ENCODE results near the gene TP53INP2.

DNA sequence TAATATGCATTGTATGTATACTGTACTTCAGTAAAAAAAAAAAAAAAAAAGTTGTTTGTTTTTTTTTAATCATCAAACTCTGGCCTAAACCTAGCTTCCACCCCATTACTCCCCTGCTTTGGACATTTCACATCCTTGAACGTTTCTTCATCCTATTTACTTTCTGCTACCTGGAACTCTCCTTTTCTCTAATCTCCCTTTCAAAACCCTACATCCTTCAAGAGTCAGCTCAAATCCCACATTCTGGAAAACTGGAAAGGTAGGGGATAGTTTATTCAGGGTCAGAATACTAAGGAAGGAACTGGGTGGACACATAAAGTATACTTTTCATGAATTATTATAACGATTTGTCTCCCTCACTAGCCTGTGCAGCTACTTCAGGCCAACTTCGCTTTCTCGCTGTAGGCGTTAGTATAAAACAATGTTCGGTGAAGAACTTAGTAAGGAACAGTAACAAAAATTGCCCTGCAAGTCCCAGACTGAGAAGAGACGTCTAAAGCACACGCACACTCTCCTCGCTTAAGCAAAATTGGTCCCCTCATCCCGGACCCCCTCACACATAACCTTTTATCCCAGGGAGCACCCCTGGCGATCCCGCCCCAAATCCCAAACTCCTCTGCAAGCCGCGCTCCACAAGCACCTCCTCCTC lies 28.0 kb upstream of the TP53INP2 start:
- TF ChIP-seq, protein P1, sequence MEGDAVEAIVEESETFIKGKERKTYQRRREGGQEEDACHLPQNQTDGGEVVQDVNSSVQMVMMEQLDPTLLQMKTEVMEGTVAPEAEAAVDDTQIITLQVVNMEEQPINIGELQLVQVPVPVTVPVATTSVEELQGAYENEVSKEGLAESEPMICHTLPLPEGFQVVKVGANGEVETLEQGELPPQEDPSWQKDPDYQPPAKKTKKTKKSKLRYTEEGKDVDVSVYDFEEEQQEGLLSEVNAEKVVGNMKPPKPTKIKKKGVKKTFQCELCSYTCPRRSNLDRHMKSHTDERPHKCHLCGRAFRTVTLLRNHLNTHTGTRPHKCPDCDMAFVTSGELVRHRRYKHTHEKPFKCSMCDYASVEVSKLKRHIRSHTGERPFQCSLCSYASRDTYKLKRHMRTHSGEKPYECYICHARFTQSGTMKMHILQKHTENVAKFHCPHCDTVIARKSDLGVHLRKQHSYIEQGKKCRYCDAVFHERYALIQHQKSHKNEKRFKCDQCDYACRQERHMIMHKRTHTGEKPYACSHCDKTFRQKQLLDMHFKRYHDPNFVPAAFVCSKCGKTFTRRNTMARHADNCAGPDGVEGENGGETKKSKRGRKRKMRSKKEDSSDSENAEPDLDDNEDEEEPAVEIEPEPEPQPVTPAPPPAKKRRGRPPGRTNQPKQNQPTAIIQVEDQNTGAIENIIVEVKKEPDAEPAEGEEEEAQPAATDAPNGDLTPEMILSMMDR (IDR thresholded peaks at IDR 0.05; ENCODE audit: low read length), result no peak
- no peak for TF ChIP-seq EZH2 (optimal IDR thresholded peaks at IDR 0.05; ENCODE audit: low read depth, low read length)
